K562 (cell line): ENCODE results near the gene SENP7. TPM values are rescaled to one million over a fixed set of nuclear protein-coding genes. Genes with fewer than 3 reads are reported as not detected.

Experiments used
- AFF4 ChIP-seq: sonication (generic); formaldehyde crosslinking; IDR thresholded peaks from 2 replicates; pipeline ENCODE4 v1.8.0; 2023; ENCODE audit warnings: mild to moderate bottlenecking, missing genetic modification reagents
- ATF3 ChIP-seq, 2 experiments: fragments of 450-650 bp in 1 of 2; sonication (generic) in 1 of 2; formaldehyde crosslinking in 1 of 2; IDR thresholded peaks in 1 of 2; conservative IDR thresholded peaks in 1 of 2; 2 replicates each; pipeline versions ENCODE4 v1.6.1 to v1.8.1; 2016 to 2023; ENCODE audit warnings: mild to moderate bottlenecking in 2 of 2, moderate library complexity in 2 of 2, inconsistent platforms in 1 of 2, missing genetic modification reagents in 1 of 2
- EP300 ChIP-seq: IDR thresholded peaks from 2 replicates; pipeline ENCODE4 v1.6.1; 2012; ENCODE audit warnings: low read length, improper control_type of control experiment
- GATA2 ChIP-seq: sonication (generic); formaldehyde crosslinking; IDR thresholded peaks from 2 replicates; pipeline ENCODE4 v1.4.0; 2020; ENCODE audit warnings: mild to moderate bottlenecking, missing genetic modification reagents
- LEF1 ChIP-seq: fragments of 450-650 bp; IDR thresholded peaks from 2 replicates; pipeline ENCODE4 v1.6.1; 2016; ENCODE audit warnings: mild to moderate bottlenecking
- MAFF ChIP-seq: IDR thresholded peaks from 2 replicates; pipeline ENCODE4 v1.6.1; 2012; ENCODE audit warnings: low read length, improper control_type of control experiment
- MITF ChIP-seq: IDR thresholded peaks from 2 replicates; pipeline ENCODE4 v1.6.1; 2014; ENCODE audit warnings: antibody characterized with exemption
- MNT ChIP-seq, 2 experiments: fragments of 450-650 bp; conservative IDR thresholded peaks; 2 replicates each; pipeline ENCODE4 v1.6.1; 2017; ENCODE audit warnings: mild to moderate bottlenecking in 2 of 2, moderate library complexity in 2 of 2
- NFE2L1 ChIP-seq: fragments of 450-650 bp; IDR thresholded peaks from 2 replicates; pipeline ENCODE4 v1.6.1; 2016; ENCODE audit warnings: missing genetic modification characterization, low read depth, mild to moderate bottlenecking, missing compliant biosample characterization, moderate library complexity, borderline replicate concordance
- NFIC ChIP-seq: fragments of 450-650 bp; IDR thresholded peaks from 2 replicates; pipeline ENCODE4 v1.6.1; 2017; ENCODE audit warnings: mild to moderate bottlenecking, inconsistent platforms
- SMARCC2 ChIP-seq: fragments of 450-650 bp; IDR thresholded peaks from 2 replicates; pipeline ENCODE4 v1.6.1; 2017; ENCODE audit warnings: antibody characterized with exemption, moderate library complexity, mild to moderate bottlenecking, low read depth
- SPI1 ChIP-seq: IDR thresholded peaks from 2 replicates; pipeline ENCODE4 v1.6.1; 2011; ENCODE audit warnings: low read depth, low read length, control low read depth, borderline replicate concordance
- ZNF263 ChIP-seq: sonication (generic); formaldehyde crosslinking; IDR thresholded peaks from 2 replicates; pipeline ENCODE4 v1.8.0; 2022; ENCODE audit warnings: mild to moderate bottlenecking, missing genetic modification reagents, borderline replicate concordance
- ZNF274 ChIP-seq: IDR thresholded peaks from 2 replicates; pipeline ENCODE4 v1.6.1; 2011; ENCODE audit warnings: low read depth, mild to moderate bottlenecking, low read length, moderate library complexity, borderline replicate concordance
- ZNF589 ChIP-seq: fragments of 200-800 bp; sonication (Bioruptor generic); IDR thresholded peaks from 2 replicates; pipeline ENCODE4 v1.6.1; 2016; ENCODE audit warnings: low read depth, missing genetic modification characterization, missing compliant biosample characterization
- polyA plus RNA-seq, 8 experiments: library from polyadenylated mRNA; depleted of rRNA in 4 of 8; stranded (reverse) in 5 of 8; unstranded in 3 of 8; fragments of >200 nt; fragmentation: Nextera tagmentation in 2 of 8; fragmentation: Illumina TruSeq in 1 of 8; extraction: Ambion mirVana in 2 of 8; extraction: Trizol in 1 of 8; gene quantifications; 2 replicates each; pipeline versions ENCODE4 v1.2.1 to v1.2.3, GENCODE V29; 2011 to 2014; ENCODE audit warnings: inconsistent platforms in 1 of 8, missing spikeins in 1 of 8
- total RNA-seq, 7 experiments: library from RNA; depleted of rRNA in 6 of 7; stranded (reverse); fragments of >200 nt in 6 of 7; fragmentation: Illumina TruSeq in 2 of 7; extraction: Trizol in 2 of 7; gene quantifications; 2 replicates each; pipeline versions ENCODE4 v1.2.1 to v1.2.3, GENCODE V29; 2011 to 2021; ENCODE audit warnings: low replicate concordance in 1 of 7
- TF ChIP-seq, protein P1 (sequence below): fragments of 250-450 bp; sonication (Bioruptor Pico); IDR thresholded peaks from 2 replicates; pipeline ENCODE4 v1.6.1; 2021; ENCODE audit warnings: mild to moderate bottlenecking
- TF ChIP-seq, protein P2 (sequence below): fragments of 250-450 bp; sonication (Bioruptor Pico); IDR thresholded peaks from 2 replicates; pipeline ENCODE4 v1.9.0; 2021; ENCODE audit warnings: mild to moderate bottlenecking

Gene SENP7
- total and polyA plus RNA-seq, 9 of the 15 experiments (the other 6 are each of a cell fraction or from before 2014, with no cell fraction given): 4.1 to 21.9 (median 10.7) TPM

GRCh38 chr3:101325393-101326134, 187.4 kb downstream of the SENP7 start (continued):
- TF ChIP-seq MNT (conservative IDR thresholded peaks at IDR 0.05) (peak in 1 of 2 experiments; percentile 42; a peak in 1 of 4 replicates), MITF (no peak), ATF3 (IDR thresholded peaks at IDR 0.05) (peak; percentile 55; the same call in 1 of the 2 replicates), ATF3 (CRISPR knock-in tag; conservative IDR thresholded peaks at IDR 0.05) (no peak), LEF1 (peak; percentile 63), SPI1 (no peak), AFF4 (CRISPR knock-in tag) (no peak), ZNF263 (CRISPR knock-in tag) (no peak), GATA2 (CRISPR knock-in tag) (peak; percentile 60; the same call in 1 of the 2 replicates), NFIC (no peak), EP300 (peak; percentile 52; the same call in 1 of the 2 replicates), MAFF (peak; percentile 40; the same call in 1 of the 2 replicates), NFE2L1 (no peak), SMARCC2 (peak; percentile 33; the same call in 1 of the 2 replicates), ZNF589 (no peak), ZNF274 (no peak)
- TF ChIP-seq, protein P1, sequence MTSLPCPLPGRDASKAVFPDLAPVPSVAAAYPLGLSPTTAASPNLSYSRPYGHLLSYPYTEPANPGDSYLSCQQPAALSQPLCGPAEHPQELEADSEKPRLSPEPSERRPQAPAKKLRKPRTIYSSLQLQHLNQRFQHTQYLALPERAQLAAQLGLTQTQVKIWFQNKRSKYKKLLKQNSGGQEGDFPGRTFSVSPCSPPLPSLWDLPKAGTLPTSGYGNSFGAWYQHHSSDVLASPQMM (CRISPR knock-in tag): no peak
- TF ChIP-seq, protein P2, sequence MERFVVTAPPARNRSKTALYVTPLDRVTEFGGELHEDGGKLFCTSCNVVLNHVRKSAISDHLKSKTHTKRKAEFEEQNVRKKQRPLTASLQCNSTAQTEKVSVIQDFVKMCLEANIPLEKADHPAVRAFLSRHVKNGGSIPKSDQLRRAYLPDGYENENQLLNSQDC (CRISPR knock-in tag): no peak
